Common myeloid progenitor, CD34-positive (primary cell): ENCODE data around the gene LILRA2.
"Not testable (repeated sequence)": the region's sequence is repeated elsewhere in the genome, so short reads cannot be mapped to it uniquely, and the experiment has no call there.

Source experiments
- CTCF ChIA-PET: fragments of 350-600 bp; sonication (Branson Sonifier 250); formaldehyde crosslinking; loops from one replicate; lab custom pipeline; 2021; ENCODE audit warnings: antibody characterized with exemption; lab: Charles Lee
- POLR2A ChIA-PET: fragments of 350-600 bp; sonication (Branson Sonifier 250); formaldehyde crosslinking; loops from one replicate; lab custom pipeline; 2021; ENCODE audit warnings: antibody characterized with exemption; lab: Charles Lee
- DNase-seq, 3 donors: peaks; one replicate each; pipeline versions ENCODE4 v3.0.0 to v3.0.0-alpha.2; 2013
- H3K27ac ChIP-seq, 2 experiments: 1 replicate in 1 of 2; 2 replicates in 1 of 2; pipeline ENCODE4 v1.7.0; 2013; ENCODE audit warnings: inconsistent platforms in 2 of 2, low read length in 2 of 2, mild to moderate bottlenecking in 2 of 2, low read depth in 1 of 2, moderate library complexity in 1 of 2; ENCODE audit not compliant: severe bottlenecking in 2 of 2, insufficient read depth in 1 of 2, poor library complexity in 1 of 2
- H3K27me3 ChIP-seq, 5 experiments: replicated peaks in 2 of 5; 1 replicate in 3 of 5; 2 replicates in 2 of 5; pipeline versions ENCODE4 v1.6.1 to v1.7.0; 2013; ENCODE audit warnings: low read length in 4 of 5, mild to moderate bottlenecking in 2 of 5, moderate library complexity in 2 of 5, inconsistent platforms in 1 of 5; ENCODE audit not compliant: insufficient read depth in 5 of 5, control insufficient read depth in 4 of 5
- H3K36me3 ChIP-seq, 4 experiments: 1 replicate in 2 of 4; 2 replicates in 2 of 4; pipeline versions ENCODE4 v1.6.1 to v1.7.0; 2013; ENCODE audit warnings: low read length in 3 of 4, control low read depth in 1 of 4, mild to moderate bottlenecking in 1 of 4; ENCODE audit not compliant: control insufficient read depth in 4 of 4, insufficient read depth in 4 of 4
- H3K4me1 ChIP-seq, 4 experiments: 1 replicate in 3 of 4; 2 replicates in 1 of 4; pipeline versions ENCODE4 v1.6.1 to v1.7.1; 2013; ENCODE audit warnings: low read length in 3 of 4, mild to moderate bottlenecking in 3 of 4, control low read depth in 1 of 4, inconsistent platforms in 1 of 4, moderate library complexity in 1 of 4; ENCODE audit not compliant: control insufficient read depth in 4 of 4, insufficient read depth in 4 of 4; ENCODE audit errors: control extremely low read depth in 1 of 4
- H3K4me3 ChIP-seq, 7 experiments: 1 replicate in 4 of 7; 2 replicates in 3 of 7; pipeline versions ENCODE4 v1.5.1 to v1.7.0; 2013; ENCODE audit warnings: mild to moderate bottlenecking in 7 of 7, low read length in 6 of 7, moderate library complexity in 6 of 7, inconsistent platforms in 2 of 7, low read depth in 2 of 7, control low read depth in 1 of 7; ENCODE audit not compliant: insufficient read depth in 4 of 7, control insufficient read depth in 1 of 7; ENCODE audit errors: extremely low read depth in 1 of 7
- H3K9me3 ChIP-seq, 5 experiments: 1 replicate in 4 of 5; 2 replicates in 1 of 5; pipeline versions ENCODE4 v1.6.1 to v1.7.1; 2013; ENCODE audit warnings: low read length in 4 of 5, mild to moderate bottlenecking in 2 of 5, inconsistent platforms in 1 of 5, low read depth in 1 of 5, moderate library complexity in 1 of 5; ENCODE audit not compliant: control insufficient read depth in 4 of 5, insufficient read depth in 2 of 5; ENCODE audit errors: control extremely low read depth in 1 of 5
- whole genome bisulfite sequencing: methylation state at CpG from one replicate; pipeline ENCODE4 v1.1.5; 2013; ENCODE audit not compliant: insufficient coverage; 5-methylcytosine and 5-hydroxymethylcytosine counted together

LILRA2 gene

DNA sequence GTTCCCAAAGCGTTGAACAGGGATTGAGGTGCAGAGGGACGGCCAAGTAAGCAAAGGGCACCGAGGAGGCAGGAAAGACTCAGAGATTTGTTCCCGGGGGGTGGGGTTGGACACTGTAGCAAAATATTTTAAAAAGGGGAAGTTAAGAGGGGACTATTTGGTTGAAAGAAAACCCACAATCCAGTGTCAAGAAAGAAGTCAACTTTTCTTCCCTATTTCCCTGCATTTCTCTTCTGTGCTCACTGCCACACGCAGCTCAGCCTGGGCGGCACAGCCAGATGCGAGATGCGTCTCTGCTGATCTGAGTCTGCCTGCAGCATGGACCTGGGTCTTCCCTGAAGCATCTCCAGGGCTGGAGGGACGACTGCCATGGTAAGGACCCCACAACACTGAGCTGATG lies 56.7 kb downstream of the LILRA2 start, which contains the start of gene LILRB1:
Gene LILRB1 (plus strand): TSS at position 223 of the 400 bp plus-strand sequence. CDS start 590 bp downstream, outside the sequence.
- WGBS = 0% methylated on average over 7 of the region's 9 CpGs
- H3K27me3 ChIP-seq, H3K27ac ChIP-seq, POLR2A ChIA-PET, H3K9me3 ChIP-seq, H3K36me3 ChIP-seq: not testable (repeated sequence)
- H3K4me3 ChIP-seq = peak within 1 kb of the TSS in 6 of 7 experiments; percentile 3 to 59 (median 42)
- CTCF ChIA-PET = interaction anchor here (1.1 kb wide), 1 partner anchor 157 kb away, joined by 4 read pairs; the partner anchor contains the start of gene CDC42EP5
- peak; percentile 39 to 81 (median 79) for DNase-seq
- peaks cover 0 to 42% (median 32%) of the 10 kb centered on the region in 4 experiments for H3K4me1 ChIP-seq

DNA sequence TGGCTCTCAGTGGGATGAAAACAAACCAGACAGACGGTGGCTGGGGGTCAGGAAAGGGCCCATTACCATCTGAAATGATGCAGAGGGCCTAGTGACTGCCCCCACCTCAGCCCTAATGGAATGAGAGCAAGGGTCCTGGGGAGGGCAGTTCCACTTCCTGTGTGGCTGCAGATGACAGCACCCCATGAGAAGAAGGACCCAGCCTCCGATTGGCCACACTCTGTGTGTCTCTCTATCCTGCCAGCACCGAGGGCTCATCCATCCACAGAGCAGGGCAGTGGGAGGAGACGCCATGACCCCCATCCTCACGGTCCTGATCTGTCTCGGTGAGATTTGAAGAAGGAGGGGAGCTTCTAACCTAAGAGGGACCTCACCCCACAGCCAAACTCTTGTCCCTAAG lies 57.2 kb downstream of the LILRA2 start:
- ChIA-PET CTCF (interaction anchor here (1.1 kb wide), 1 partner anchor 158 kb away, joined by 4 read pairs; the partner anchor contains the start of gene CDC42EP5), POLR2A (no interaction called here)
- H3K36me3 ChIP-seq = no peaks in the 10 kb centered on the region
- peaks cover 0 to 37% (median 27%) of the 10 kb centered on the region in 4 experiments for H3K4me1 ChIP-seq
- no peaks in the 10 kb centered on the region for H3K27me3 ChIP-seq
- DNase-seq = no peak
- H3K4me3 ChIP-seq = peak overlapping the region in 6 of 7 experiments; percentile 3 to 59 (median 42)
- 64% methylated on average over 4 of the region's 6 CpGs for WGBS
- H3K9me3 ChIP-seq = peaks cover 0 to 7% (median 0%) of the 10 kb centered on the region in 5 experiments
- H3K27ac ChIP-seq = no peak overlapping the region

DNA sequence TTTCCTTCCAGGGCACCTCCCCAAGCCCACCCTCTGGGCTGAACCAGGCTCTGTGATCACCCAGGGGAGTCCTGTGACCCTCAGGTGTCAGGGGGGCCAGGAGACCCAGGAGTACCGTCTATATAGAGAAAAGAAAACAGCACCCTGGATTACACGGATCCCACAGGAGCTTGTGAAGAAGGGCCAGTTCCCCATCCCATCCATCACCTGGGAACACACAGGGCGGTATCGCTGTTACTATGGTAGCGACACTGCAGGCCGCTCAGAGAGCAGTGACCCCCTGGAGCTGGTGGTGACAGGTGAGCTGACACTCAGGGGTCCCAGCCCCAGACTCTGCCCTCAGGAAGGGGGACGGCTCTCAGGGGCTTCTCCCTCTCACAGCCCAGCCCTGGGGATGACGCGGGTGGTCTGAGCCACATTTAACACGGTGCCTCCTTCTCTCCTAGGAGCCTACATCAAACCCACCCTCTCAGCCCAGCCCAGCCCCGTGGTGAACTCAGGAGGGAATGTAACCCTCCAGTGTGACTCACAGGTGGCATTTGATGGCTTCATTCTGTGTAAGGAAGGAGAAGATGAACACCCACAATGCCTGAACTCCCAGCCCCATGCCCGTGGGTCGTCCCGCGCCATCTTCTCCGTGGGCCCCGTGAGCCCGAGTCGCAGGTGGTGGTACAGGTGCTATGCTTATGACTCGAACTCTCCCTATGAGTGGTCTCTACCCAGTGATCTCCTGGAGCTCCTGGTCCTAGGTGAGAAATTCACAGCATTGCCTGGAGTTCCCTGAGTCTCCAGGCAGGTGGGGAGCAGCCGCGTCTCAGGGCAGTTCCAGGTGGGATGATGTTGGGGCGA lies 58.1 kb downstream of the LILRA2 start:
- H3K4me3 ChIP-seq, H3K27ac ChIP-seq, H3K9me3 ChIP-seq, DNase-seq, H3K36me3 ChIP-seq, H3K27me3 ChIP-seq: not testable (repeated sequence)
- CTCF ChIA-PET = interaction anchor here (1.3 kb wide), 1 partner anchor 113 kb away, joined by 3 read pairs; no protein-coding TSS in a partner anchor
- H3K4me1 ChIP-seq = peaks cover 0 to 37% (median 26%) of the 10 kb centered on the region in 4 experiments
- POLR2A ChIA-PET = interaction anchor here (0.5 kb wide), 1 partner anchor 144 kb away, joined by 3 read pairs; no protein-coding TSS in a partner anchor
- 92% methylated on average over 16 of the region's 23 CpGs for WGBS

DNA sequence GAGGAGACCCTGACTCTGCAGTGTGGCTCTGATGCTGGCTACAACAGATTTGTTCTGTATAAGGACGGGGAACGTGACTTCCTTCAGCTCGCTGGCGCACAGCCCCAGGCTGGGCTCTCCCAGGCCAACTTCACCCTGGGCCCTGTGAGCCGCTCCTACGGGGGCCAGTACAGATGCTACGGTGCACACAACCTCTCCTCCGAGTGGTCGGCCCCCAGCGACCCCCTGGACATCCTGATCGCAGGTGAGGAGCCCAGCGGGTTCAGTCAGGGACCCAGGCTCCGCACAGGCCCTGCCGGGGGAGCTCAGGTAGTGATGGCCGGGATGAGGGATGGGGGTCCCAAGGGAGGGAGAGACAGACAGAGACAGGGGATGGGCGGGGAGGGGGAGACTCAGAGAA lies 58.9 kb downstream of the LILRA2 start:
- H3K27ac ChIP-seq, H3K27me3 ChIP-seq, H3K4me3 ChIP-seq, H3K9me3 ChIP-seq, POLR2A ChIA-PET, H3K36me3 ChIP-seq, DNase-seq: not testable (repeated sequence)
- CTCF ChIA-PET = interaction anchor here (1.3 kb wide), 1 partner anchor 113 kb away, joined by 3 read pairs; no protein-coding TSS in a partner anchor
- over 99% methylated on average over 11 of the region's 16 CpGs for WGBS
- H3K4me1 ChIP-seq = peaks cover 0 to 37% (median 26%) of the 10 kb centered on the region in 4 experiments

DNA sequence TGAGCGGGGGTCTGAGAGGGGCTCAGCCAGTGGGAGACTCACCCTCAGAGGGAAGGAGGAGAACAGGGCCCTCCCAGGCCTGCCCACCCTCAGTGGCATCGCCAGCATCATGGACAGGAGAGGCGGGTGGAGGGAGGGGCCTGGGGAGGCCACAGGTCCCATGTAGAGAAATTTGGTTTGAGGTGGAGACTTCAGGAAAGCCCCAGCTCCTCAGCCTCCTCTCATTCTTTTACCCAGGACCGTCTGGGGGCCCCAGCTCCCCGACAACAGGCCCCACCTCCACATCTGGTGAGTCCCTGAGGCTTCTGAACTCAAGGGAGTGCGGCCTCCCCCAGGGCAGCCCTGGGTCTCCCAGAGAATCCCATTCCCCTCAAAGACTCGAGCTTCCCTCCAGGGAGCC lies 59.8 kb downstream of the LILRA2 start:
- ChIA-PET POLR2A (no interaction called here), CTCF (interaction anchor here (1.3 kb wide), 1 partner anchor 114 kb away, joined by 3 read pairs; no protein-coding TSS in a partner anchor)
- Histone ChIP-seq H3K27ac (no peak overlapping the region), H3K4me3 (no peak overlapping the region), H3K27me3 (no peaks in the 10 kb centered on the region), H3K4me1 (peaks cover 0 to 33% (median 24%) of the 10 kb centered on the region in 4 experiments), H3K9me3 (no peaks in the 10 kb centered on the region), H3K36me3 (no peaks in the 10 kb centered on the region)
- 94% methylated on average over 3 of the region's 7 CpGs for WGBS
- DNase-seq = no peak

DNA sequence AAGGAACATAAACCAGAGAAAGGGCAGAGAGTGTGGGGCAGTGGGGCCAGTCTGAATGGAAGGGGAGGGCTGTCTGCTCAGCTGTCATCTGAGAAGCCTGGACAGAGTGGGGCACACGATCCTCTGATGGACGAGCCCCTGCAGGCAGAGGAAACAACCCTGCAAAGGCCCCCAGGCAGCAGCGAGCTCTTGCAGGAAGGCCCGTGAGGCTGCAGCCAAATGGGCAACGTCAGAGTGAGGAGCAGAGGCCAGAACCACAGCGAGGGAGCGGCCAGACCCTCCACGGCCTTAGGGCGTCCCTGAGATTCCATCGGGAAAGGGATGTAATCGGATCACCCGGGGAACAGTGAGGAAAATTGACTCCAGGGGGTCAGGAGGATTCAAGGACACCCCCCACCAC lies 62.5 kb downstream of the LILRA2 start:
- POLR2A ChIA-PET, H3K27me3 ChIP-seq, H3K4me1 ChIP-seq, CTCF ChIA-PET, DNase-seq, H3K27ac ChIP-seq, H3K9me3 ChIP-seq, H3K4me3 ChIP-seq, H3K36me3 ChIP-seq: not testable (repeated sequence)
- WGBS = 31% methylated on average over 8 of the region's 12 CpGs

DNA sequence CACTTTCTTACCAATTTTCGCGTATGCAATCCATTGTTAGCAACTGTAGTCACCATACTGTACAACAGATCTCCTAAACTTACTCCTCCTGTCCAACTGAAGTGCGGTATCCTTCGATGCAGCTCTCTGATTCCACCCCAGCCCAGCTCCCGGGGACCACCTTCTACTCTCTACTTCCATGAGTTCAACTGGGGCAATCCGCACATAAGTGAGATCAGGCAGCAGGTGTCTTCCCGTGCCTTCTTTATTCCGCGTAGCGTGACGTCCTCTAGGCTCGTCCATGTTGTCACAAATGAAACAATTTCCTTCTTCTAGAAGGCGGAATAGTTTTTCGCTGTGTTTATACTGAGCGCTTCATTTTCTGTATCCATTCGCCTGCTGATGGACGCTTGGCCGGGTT lies 65.1 kb downstream of the LILRA2 start:
- ChIA-PET POLR2A (no interaction called here), CTCF (interaction anchor here (1.1 to 2.6 kb wide), 4 partner anchors 12 to 110 kb away, joined by 4 to 11 read pairs (median 4); no protein-coding TSS in a partner anchor)
- WGBS = 98% methylated on average over 17 of the region's 18 CpGs
- Histone ChIP-seq H3K27ac (no peak overlapping the region), H3K4me3 (no peak overlapping the region), H3K9me3 (no peaks in the 10 kb centered on the region), H3K4me1 (peaks cover 0 to 5% (median 1%) of the 10 kb centered on the region in 4 experiments), H3K27me3 (no peaks in the 10 kb centered on the region), H3K36me3 (no peaks in the 10 kb centered on the region)
- DNase-seq = no peak
